GM20000 (cell line): ENCODE data around the gene DNAJC22.

Experiments used
- DNase-seq: peaks from one replicate; pipeline ENCODE4 v3.0.0; 2012; ENCODE audit warnings: low spot score
- CTCF ChIP-seq: IDR thresholded peaks from 2 replicates; pipeline ENCODE4 v1.5.1; 2012; ENCODE audit warnings: mild to moderate bottlenecking, control low read depth; ENCODE audit errors: extremely low read depth, missing control alignments

The DNAJC22 gene

DNA sequence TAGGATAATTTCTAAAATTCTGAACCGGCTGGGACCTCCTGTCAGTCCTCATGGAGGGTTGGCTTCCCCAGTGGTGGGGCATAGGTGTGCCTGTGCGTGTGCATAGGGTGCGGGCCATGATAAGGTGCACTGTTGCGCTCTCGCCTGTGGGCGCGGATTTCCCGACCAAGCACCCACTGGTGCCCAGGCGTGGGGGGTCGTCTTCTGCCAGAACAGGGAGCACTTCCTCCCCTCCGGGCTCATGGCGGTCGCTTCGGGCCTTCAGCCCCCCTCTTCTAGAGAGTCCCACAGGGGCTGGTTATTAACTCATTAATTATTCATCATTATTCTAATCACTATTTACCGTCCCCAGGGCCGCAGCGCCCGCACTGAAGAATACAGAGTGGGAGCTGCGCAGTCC lies 12.5 kb upstream of the DNAJC22 start:
- TF ChIP-seq CTCF, result no peak
- DNase-seq, result peak; percentile 19

DNA sequence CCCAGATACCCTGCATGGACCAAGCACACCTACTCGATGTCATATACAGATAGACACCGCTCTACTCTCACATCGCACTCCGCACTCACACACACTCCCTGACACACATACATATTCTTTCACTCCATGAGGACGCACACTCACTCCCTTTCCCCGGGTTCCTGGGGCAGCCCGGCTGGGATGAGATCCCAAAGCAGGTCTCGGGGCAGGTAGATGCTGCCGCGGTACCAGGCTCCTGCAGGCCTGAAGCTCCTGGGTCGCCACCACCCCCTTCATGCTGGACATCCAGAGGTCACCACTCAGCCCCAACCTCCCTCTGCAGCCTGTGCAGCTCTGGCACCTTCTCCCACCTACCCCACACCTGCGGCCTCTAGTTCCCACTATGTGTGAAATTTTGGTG lies 12.0 kb upstream of the DNAJC22 start:
- TF ChIP-seq CTCF, result no peak
- DNase-seq, result peak; percentile 20

DNA sequence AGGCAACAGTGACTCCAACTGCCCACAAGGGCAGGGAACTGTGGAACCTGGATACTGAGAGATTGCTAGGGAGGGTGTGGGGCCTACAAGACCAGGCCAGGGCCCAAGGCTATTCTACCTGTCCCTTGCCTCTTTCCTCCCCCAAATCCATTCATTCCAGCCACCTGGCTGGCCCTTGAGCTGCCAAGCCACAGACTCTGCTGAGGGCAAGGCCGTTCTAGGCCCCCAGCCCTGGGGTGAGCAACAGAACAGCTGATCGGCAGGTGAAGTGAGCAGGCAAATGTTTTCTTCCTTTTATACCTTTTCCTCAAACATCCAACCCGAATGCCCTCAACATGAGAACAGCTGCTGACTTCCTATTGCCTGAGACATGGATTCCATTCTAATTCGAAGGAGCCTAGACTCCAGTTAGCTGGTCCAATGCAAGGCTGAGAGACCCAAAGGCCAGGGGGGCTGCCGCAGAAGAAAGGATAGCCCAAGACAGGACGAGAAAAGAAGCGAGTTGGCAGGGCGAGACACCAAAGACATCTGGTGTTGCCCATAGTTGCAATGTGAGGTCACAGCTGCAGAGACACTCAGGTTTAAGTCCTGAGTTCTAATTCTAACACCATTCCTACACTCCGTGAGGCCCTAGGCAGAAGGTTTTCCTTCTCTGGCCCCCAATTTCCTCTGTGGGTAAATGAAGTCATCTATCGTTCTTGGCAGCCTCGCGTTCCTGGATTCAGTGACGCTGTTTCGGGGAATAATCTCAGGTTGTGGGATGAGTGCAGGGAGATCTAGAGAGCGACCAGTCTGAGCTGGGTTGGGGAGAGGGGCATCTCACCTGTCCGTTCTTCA lies 11.4 kb upstream of the DNAJC22 start:
- no peak for TF ChIP-seq CTCF
- DNase-seq, result peak; percentile 34

DNA sequence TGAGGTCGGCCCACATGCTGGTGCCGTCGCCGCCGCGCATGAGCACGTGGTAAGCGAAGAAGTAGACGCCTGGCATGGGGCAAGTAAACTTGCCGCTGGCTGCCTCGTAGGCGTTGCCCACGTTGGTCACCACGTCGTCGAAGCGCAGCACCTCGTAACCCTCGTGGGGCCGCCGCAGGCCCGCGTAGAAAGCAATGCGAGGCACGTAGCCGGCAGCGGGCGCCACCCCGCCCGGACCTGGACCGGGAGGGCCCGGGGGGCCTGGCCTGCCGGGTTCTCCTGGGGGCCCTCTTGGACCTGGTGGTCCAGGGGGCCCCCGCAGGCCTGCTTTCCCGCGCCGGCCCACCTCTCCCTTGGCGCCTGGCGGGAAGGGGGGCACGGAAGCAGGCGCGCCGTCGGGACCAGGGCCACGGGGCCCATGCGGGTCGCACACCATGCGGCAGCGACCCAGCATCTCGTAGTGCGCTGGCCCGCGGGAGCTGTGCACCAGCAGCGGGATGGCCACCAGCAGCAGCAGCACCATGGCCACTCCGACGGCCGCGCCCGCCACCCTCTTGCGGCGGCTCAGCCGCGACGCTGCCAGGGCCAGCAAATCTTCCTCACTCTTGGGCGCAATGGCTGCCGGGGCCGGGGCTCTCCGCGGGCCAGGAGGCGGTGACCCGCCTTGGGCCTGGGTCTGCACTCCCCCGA lies 10.6 kb upstream of the DNAJC22 start:
- no peak for TF ChIP-seq CTCF
- peak; percentile 22 for DNase-seq

GRCh38 chr12:49336645-49337584 lies 9.8 kb upstream of the DNAJC22 start, which contains the start of gene C1QL4:
C1QL4 (minus strand) TSS chr12:49337188; CDS start chr12:49336477, 711 bp downstream.
- peak; percentile 95 for DNase-seq
- TF ChIP-seq CTCF, result peak; percentile 88

- no peak for TF ChIP-seq CTCF
- DNase-seq, result peak; percentile 18
These were observed 7.7 kb upstream of the DNAJC22 start for GRCh38 chr12:49338830-49339463.
